Measurements from ENCODE around the gene PRF1.

GRCh38 chr10:70557876-70558275, 44.7 kb downstream of the PRF1 start:
- TF ChIP-seq CTCF (IDR thresholded peaks at IDR 0.05 in 8 of 11, conservative IDR thresholded peaks at IDR 0.05 in 3 of 11) (no peak), POLR2AphosphoS5 (IDR thresholded peaks at IDR 0.05) (no peak)

All from spleen (tissue), 7 donors.